ENCODE data around the gene GARS1. TPM values are rescaled to one million over a fixed set of nuclear protein-coding genes. Genes with fewer than 3 reads are reported as not detected.

GARS1 gene
- polyA plus RNA-seq, 1 experiment: 1,118 TPM

DNA sequence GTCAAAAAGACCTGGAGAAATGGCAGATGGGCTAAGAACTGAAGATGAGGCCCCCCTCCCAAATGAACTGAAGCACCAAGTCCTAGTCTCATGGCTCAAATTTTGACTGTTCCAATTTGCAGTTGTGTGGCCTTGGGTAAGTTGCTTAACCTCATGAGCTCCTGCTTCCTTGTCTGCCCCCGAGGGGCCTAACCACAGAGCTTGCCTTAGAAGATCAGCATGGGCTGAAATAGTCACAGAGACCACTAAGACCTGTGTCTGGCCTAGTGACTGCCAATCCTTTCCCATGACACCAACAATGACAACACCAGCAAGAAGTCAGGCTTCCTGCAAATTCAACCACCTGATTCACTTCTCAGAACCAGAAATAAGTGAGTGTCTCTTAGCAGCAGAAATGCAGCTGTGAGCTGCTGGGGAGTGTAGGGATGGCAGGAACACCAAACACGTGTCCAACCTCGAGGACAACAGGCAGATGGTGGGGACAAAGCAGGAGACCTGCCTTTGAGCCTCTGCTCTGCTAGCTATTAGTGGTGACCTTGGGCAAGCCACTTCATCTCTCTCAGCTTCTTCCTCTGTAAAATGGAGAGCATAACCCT, 63.9 kb downstream of the GARS1 start:
- Histone ChIP-seq H3K27me3 (ENCODE audit: control insufficient read depth, insufficient read depth, low read length) (no peaks in the 10 kb centered on the region), H3K4me3 (ENCODE audit: low read depth, low read length) (no peak overlapping the region), H3K36me3 (ENCODE audit: control insufficient read depth, insufficient read depth, low read length) (no peaks in the 10 kb centered on the region)
- ChIA-PET CTCF (interaction anchor here (1.3 kb wide), 1 partner anchor 9 kb away, joined by 3 read pairs; no protein-coding TSS in a partner anchor), POLR2A (no interaction called here)
- DNase-seq (ENCODE audit: low read depth): no peak
- TF ChIP-seq, protein P1, sequence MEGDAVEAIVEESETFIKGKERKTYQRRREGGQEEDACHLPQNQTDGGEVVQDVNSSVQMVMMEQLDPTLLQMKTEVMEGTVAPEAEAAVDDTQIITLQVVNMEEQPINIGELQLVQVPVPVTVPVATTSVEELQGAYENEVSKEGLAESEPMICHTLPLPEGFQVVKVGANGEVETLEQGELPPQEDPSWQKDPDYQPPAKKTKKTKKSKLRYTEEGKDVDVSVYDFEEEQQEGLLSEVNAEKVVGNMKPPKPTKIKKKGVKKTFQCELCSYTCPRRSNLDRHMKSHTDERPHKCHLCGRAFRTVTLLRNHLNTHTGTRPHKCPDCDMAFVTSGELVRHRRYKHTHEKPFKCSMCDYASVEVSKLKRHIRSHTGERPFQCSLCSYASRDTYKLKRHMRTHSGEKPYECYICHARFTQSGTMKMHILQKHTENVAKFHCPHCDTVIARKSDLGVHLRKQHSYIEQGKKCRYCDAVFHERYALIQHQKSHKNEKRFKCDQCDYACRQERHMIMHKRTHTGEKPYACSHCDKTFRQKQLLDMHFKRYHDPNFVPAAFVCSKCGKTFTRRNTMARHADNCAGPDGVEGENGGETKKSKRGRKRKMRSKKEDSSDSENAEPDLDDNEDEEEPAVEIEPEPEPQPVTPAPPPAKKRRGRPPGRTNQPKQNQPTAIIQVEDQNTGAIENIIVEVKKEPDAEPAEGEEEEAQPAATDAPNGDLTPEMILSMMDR (IDR thresholded peaks at IDR 0.05; ENCODE audit: insufficient read depth, low read depth, low read length): no peak

DNA sequence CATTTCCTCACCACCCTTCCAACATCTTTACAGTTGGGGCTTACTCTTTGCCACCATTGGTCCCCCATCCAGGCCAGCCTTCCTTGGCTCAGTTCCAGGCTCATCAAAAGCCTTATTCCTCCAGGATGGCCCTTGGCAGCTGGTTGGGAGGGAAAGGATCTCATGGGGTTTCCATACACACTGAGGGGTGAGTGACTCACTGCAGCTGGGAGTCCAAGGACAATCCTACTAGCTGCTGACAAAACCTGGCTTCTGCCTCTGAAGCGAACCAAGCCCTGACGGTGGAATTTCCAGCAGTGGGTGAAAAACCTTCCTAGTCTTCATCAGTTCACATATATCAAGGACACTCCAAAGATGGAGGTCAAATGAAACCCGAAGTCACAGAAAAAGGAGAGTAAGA, 64.6 kb downstream of the GARS1 start:
- TF ChIP-seq, protein P1 (IDR thresholded peaks at IDR 0.05; ENCODE audit: insufficient read depth, low read depth, low read length): no peak
- DNase-seq (ENCODE audit: low read depth): no peak
- H3K4me3 ChIP-seq (ENCODE audit: low read depth, low read length): no peak overlapping the region
- POLR2A ChIA-PET: no interaction called here
- H3K27me3 ChIP-seq (ENCODE audit: control insufficient read depth, insufficient read depth, low read length): no peaks in the 10 kb centered on the region
- H3K36me3 ChIP-seq (ENCODE audit: control insufficient read depth, insufficient read depth, low read length): no peaks in the 10 kb centered on the region
- CTCF ChIA-PET: interaction anchor here (1.3 to 1.8 kb wide), 2 partner anchors 9 to 81 kb away, joined by 3 to 5 read pairs; no protein-coding TSS in a partner anchor

GRCh38 chr7:30660331-30661255, 65.9 kb downstream of the GARS1 start:
- Histone ChIP-seq H3K27me3 (ENCODE audit: control insufficient read depth, insufficient read depth, low read length) (no peaks in the 10 kb centered on the region), H3K36me3 (ENCODE audit: control insufficient read depth, insufficient read depth, low read length) (no peaks in the 10 kb centered on the region), H3K4me3 (ENCODE audit: low read depth, low read length) (no peak overlapping the region)
- POLR2A ChIA-PET: no interaction called here
- TF ChIP-seq, protein P1 (IDR thresholded peaks at IDR 0.05; ENCODE audit: insufficient read depth, low read depth, low read length): no peak
- CTCF ChIA-PET: interaction anchor here (1.8 kb wide), 1 partner anchor 80 kb away, joined by 5 read pairs; no protein-coding TSS in a partner anchor
- no peak for DNase-seq (ENCODE audit: low read depth)

- Histone ChIP-seq H3K4me3 (ENCODE audit: low read depth, low read length) (no peak overlapping the region), H3K27me3 (ENCODE audit: control insufficient read depth, insufficient read depth, low read length) (peaks cover 2% of the 10 kb centered on the region; the same call in 1 of the 2 replicates), H3K36me3 (ENCODE audit: control insufficient read depth, insufficient read depth, low read length) (no peaks in the 10 kb centered on the region)
- no peak for DNase-seq (ENCODE audit: low read depth)
- ChIA-PET CTCF (interaction anchor here (0.7 to 1.0 kb wide), 2 partner anchors 10 to 113 kb away, joined by 4 to 5 read pairs; no protein-coding TSS in a partner anchor), POLR2A (interaction anchor here (0.6 kb wide), 1 partner anchor 89 kb away, joined by 5 read pairs; no protein-coding TSS in a partner anchor)
- TF ChIP-seq, protein P1 (IDR thresholded peaks at IDR 0.05; ENCODE audit: insufficient read depth, low read depth, low read length): no peak
These were observed 67.2 kb downstream of the GARS1 start for GRCh38 chr7:30661926-30662325.

- no peaks in the 10 kb centered on the region for H3K36me3 ChIP-seq (ENCODE audit: control insufficient read depth, insufficient read depth, low read length)
- ChIA-PET POLR2A (no interaction called here), CTCF (interaction anchor here (0.7 kb wide), 1 partner anchor 10 kb away, joined by 5 read pairs; no protein-coding TSS in a partner anchor)
- DNase-seq (ENCODE audit: low read depth): no peak
- H3K27me3 ChIP-seq (ENCODE audit: control insufficient read depth, insufficient read depth, low read length): peaks cover 2% of the 10 kb centered on the region; the same call in 1 of the 2 replicates
- TF ChIP-seq, protein P1 (IDR thresholded peaks at IDR 0.05; ENCODE audit: insufficient read depth, low read depth, low read length): no peak
- H3K4me3 ChIP-seq (ENCODE audit: low read depth, low read length): no peak overlapping the region
These were observed 67.8 kb downstream of the GARS1 start for GRCh38 chr7:30662431-30662939.

All from BJ (cell line).